RWPE2 (cell line): ENCODE results near the gene DCAF15.

ENCODE experiments used
- ATAC-seq: fragments of 200-7000 bp; cut with Tn5 transposase; 3 replicates; pipeline ENCODE4 v1.9.1; 2021; ENCODE audit warnings: low read depth
- DNase-seq: peaks from one replicate; pipeline ENCODE4 v3.0.0-alpha.2; 2020; ENCODE audit warnings: low spot score
- H3K27ac ChIP-seq: fragments of 450-650 bp; 2 replicates; pipeline ENCODE4 v1.5.1; 2017; ENCODE audit warnings: mild to moderate bottlenecking; ENCODE audit not compliant: poor library complexity, severe bottlenecking
- H3K27me3 ChIP-seq: fragments of 250-450 bp; sonication (Bioruptor Pico); 2 replicates; pipeline ENCODE4 v1.5.1; 2021; ENCODE audit warnings: mild to moderate bottlenecking, moderate library complexity; ENCODE audit not compliant: insufficient read depth, poor library complexity, severe bottlenecking
- H3K36me3 ChIP-seq: fragments of 250-450 bp; sonication (Bioruptor Pico); 2 replicates; pipeline ENCODE4 v1.5.1; 2020; ENCODE audit warnings: low read depth, mild to moderate bottlenecking, moderate library complexity
- H3K4me1 ChIP-seq: fragments of 250-450 bp; sonication (Bioruptor Pico); 2 replicates; pipeline ENCODE4 v1.5.1; 2021; ENCODE audit warnings: mild to moderate bottlenecking, moderate library complexity; ENCODE audit not compliant: insufficient read depth, poor library complexity, severe bottlenecking
- H3K4me3 ChIP-seq: fragments of 250-450 bp; sonication (Bioruptor Pico); 2 replicates; pipeline ENCODE4 v1.5.1; 2021; ENCODE audit warnings: mild to moderate bottlenecking, moderate library complexity; ENCODE audit not compliant: severe bottlenecking
- H3K9me3 ChIP-seq: fragments of 250-450 bp; sonication (Bioruptor Pico); 2 replicates; pipeline ENCODE4 v1.5.1; 2021; ENCODE audit warnings: mild to moderate bottlenecking, moderate library complexity; ENCODE audit not compliant: severe bottlenecking
- TF ChIP-seq, protein P1 (sequence below): fragments of 450-650 bp; IDR thresholded peaks from one replicate; pipeline ENCODE4 v1.5.1; 2017; ENCODE audit warnings: mild to moderate bottlenecking, moderate library complexity; ENCODE audit not compliant: poor library complexity, severe bottlenecking

The DCAF15 gene

DNA sequence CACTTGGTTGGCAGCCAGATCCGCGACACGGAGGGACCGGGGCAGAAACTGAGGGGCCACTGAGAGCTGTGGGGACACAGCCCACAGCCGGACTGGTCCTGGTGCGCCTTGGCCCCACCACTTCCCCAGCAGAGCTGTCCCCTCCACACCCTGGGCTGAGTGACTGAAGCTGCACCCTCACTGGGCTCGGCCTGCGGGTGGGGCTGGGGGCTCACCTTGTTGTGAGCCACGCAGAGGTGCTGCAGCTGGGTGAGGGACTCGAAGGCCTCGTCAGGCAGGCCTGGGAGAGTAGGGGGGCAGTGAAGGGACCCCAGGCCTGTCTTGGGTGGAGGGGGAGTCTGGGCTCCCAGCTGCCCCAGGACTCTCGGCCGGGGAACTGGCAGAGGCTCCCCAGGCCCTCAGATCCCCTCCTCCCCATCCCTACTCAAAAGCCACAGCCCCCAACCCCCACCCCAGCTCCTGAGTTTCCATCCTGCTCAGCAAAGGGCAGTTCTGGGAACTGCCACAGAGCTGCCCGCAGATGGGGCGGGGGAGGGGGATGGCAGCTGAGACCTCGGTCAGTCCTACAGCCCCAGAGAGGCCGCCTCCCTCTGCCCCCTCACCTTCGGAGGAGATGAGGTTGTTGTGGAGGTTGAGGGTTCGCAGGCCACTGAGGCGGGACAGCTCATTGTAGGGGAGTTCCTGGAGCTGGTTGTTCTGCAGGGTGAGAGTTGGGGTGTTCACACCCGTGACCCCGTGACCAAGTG is 16.4 kb upstream of the DCAF15 start:
- TF ChIP-seq, protein P1, sequence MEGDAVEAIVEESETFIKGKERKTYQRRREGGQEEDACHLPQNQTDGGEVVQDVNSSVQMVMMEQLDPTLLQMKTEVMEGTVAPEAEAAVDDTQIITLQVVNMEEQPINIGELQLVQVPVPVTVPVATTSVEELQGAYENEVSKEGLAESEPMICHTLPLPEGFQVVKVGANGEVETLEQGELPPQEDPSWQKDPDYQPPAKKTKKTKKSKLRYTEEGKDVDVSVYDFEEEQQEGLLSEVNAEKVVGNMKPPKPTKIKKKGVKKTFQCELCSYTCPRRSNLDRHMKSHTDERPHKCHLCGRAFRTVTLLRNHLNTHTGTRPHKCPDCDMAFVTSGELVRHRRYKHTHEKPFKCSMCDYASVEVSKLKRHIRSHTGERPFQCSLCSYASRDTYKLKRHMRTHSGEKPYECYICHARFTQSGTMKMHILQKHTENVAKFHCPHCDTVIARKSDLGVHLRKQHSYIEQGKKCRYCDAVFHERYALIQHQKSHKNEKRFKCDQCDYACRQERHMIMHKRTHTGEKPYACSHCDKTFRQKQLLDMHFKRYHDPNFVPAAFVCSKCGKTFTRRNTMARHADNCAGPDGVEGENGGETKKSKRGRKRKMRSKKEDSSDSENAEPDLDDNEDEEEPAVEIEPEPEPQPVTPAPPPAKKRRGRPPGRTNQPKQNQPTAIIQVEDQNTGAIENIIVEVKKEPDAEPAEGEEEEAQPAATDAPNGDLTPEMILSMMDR, result no peak
- Histone ChIP-seq H3K4me3 (no peak overlapping the region), H3K4me1 (peaks cover 10% of the 10 kb centered on the region), H3K27me3 (no peaks in the 10 kb centered on the region), H3K9me3 (no peaks in the 10 kb centered on the region), H3K36me3 (no peaks in the 10 kb centered on the region), H3K27ac (no peak overlapping the region)
- no peak for ATAC-seq
- DNase-seq, result no peak

DNA sequence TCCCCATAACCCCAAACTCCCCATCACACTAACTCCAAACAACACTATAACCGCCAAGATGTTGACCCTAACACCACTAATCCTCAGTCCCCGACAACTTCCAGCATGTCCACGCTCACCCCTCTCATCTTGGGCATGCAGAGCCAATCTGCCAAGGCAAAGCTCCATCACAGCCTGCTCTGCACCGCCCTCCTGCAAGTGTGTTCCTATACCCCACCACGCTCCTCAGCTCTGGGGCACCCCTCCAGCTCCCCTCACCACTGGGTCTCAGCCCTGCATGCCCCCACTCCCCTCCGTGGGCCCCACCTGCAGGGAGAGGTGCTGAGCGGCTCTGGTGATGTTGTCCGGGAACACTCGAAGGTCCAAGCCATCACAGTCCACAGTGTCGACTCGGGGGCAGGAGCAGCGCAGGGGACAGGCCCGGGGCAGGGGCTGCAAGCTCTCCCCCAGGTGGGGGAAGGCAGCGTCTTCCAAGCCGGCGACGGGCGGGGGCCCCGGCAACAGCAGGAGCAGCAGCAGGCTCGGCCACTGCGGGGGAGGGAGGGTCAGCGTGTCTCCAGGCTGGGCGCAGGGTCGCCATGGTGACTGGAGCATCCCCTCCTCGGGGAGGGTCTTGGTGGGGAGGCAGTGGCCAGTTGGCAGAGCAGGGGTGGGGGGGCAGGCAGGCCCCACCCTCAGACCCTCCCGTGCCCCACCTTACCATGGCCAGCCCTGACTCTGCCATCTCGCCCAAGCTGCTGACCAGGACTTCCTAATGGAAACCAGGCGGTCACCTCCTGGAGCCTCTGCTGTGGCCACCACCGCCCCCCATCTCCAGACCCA is 14.6 kb upstream of the DCAF15 start:
- no peak overlapping the region for H3K4me3 ChIP-seq
- peaks cover 8% of the 10 kb centered on the region for H3K4me1 ChIP-seq
- ATAC-seq, result peak; percentile 10; the same call in 1 of the 3 replicates
- DNase-seq, result no peak
- no peaks in the 10 kb centered on the region for H3K27me3 ChIP-seq
- no peaks in the 10 kb centered on the region for H3K36me3 ChIP-seq
- no peaks in the 10 kb centered on the region for H3K9me3 ChIP-seq
- TF ChIP-seq, protein P1, result no peak
- no peak overlapping the region for H3K27ac ChIP-seq

DNA sequence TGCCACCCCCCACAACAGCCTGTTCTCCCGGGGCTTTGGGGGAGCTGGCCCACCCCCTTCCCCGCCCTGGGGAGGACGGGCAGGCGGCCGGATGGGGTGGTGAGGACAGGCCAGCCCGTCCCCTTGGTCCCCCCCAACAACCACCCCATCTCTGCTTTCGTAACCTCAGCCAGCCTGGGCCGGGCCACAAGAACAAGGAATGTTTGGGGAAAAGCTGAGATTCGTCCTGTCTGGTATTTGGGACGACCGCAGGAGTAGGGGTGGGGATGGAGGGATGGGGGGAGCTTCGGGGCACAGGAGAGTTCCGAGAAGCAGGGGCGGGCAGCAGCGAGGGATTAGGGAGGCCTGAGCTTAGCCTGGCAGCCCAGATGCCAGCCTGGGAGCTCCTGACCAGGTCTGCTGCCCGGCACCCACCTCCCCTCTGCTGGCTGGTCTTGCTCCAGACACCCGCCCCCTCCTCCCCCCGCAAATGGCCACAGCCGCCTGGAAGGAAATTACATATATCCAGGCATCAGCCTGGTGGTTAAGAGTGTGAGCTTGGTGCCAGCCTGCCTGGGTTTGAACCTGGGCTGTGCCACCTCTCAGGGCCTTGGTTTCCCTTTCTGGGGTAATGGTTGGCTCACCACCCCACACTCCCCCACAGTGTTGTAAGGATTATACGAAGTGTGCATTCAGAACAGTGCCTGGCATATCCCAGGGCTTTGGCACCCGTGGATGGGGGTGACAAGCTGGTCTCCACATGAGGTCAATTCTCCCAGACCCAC is 13.8 kb upstream of the DCAF15 start, which contains the start of gene PODNL1:
Gene PODNL1, minus strand, starts transcription at position 117 of the 764 bp plus-strand sequence. CDS start 236 bp downstream, outside the sequence.
- no peak for DNase-seq
- Histone ChIP-seq H3K4me1 (peaks cover 8% of the 10 kb centered on the region), H3K27me3 (no peaks in the 10 kb centered on the region), H3K4me3 (no peak within 1 kb of the TSS), H3K36me3 (no peaks in the 10 kb centered on the region), H3K27ac (no peak within 1 kb of the TSS), H3K9me3 (no peaks in the 10 kb centered on the region)
- TF ChIP-seq, protein P1, result no peak
- ATAC-seq, result peak; percentile 60

DNA sequence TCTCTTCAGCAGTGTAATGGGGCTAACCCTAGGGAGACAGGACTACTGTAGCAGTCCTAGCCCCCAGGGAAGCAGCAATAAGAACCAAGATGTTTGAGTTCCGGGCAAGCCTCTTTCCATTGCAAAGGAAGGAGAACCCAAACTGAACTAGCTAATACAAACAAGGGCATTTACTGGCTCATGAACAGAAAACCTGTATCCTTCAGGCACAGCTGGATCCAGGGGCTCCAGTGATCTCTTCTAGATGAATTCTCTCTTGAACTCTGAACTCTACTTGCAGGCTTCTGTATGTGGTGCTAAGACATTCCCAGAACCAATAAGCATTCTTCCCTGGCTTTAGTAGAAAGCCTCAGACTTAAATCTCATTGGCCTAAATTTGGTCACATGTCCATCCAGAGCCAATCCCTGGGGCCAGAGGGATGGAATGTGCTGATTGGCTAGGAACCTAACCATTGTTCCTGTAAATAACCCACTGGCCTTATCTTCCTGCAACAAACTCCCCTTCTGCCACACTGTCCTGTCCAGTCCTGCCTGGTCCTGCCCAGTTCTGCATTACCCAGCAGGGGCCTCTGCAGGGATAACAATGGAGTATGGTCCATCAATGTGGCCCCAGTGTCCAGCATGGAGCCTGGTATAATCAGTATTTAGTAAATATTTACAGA is 10.2 kb upstream of the DCAF15 start:
- Histone ChIP-seq H3K9me3 (no peaks in the 10 kb centered on the region), H3K27me3 (no peaks in the 10 kb centered on the region), H3K4me3 (no peak overlapping the region), H3K27ac (no peak overlapping the region), H3K36me3 (no peaks in the 10 kb centered on the region), H3K4me1 (peaks cover 17% of the 10 kb centered on the region)
- no peak for DNase-seq
- TF ChIP-seq, protein P1, result no peak
- ATAC-seq, result no peak
